ENCODE results near the gene ROS1. TPM values are rescaled to one million over a fixed set of nuclear protein-coding genes. Genes with fewer than 3 reads are reported as not detected.

The ROS1 gene
- total and polyA plus RNA-seq, 10 of the 15 experiments (the other 5 are each of a cell fraction or from before 2014, with no cell fraction given) = under 0.01 to 0.07 (median 0.03) TPM; not detected in 5

DNA sequence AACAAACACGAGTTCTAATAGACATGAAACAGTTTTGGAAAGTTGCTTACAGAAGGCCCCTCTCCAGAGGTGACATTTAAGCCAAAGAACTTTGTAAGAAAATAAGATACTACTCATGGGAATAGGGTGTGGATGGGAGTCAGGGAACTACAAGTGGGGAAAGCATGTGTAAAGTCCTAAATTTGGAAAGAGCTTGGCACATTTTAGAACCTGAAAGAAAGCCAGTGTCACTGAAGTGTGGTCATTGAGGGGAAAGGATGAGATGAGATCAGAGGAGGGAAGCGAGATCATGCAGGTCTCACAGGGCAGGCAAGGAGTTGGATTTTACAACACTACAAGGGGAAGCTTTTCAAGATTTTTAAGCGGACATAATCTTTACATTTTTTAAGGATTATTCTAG lies 122.4 kb downstream of the ROS1 start (continued):
- TF ChIP-seq, protein P1, sequence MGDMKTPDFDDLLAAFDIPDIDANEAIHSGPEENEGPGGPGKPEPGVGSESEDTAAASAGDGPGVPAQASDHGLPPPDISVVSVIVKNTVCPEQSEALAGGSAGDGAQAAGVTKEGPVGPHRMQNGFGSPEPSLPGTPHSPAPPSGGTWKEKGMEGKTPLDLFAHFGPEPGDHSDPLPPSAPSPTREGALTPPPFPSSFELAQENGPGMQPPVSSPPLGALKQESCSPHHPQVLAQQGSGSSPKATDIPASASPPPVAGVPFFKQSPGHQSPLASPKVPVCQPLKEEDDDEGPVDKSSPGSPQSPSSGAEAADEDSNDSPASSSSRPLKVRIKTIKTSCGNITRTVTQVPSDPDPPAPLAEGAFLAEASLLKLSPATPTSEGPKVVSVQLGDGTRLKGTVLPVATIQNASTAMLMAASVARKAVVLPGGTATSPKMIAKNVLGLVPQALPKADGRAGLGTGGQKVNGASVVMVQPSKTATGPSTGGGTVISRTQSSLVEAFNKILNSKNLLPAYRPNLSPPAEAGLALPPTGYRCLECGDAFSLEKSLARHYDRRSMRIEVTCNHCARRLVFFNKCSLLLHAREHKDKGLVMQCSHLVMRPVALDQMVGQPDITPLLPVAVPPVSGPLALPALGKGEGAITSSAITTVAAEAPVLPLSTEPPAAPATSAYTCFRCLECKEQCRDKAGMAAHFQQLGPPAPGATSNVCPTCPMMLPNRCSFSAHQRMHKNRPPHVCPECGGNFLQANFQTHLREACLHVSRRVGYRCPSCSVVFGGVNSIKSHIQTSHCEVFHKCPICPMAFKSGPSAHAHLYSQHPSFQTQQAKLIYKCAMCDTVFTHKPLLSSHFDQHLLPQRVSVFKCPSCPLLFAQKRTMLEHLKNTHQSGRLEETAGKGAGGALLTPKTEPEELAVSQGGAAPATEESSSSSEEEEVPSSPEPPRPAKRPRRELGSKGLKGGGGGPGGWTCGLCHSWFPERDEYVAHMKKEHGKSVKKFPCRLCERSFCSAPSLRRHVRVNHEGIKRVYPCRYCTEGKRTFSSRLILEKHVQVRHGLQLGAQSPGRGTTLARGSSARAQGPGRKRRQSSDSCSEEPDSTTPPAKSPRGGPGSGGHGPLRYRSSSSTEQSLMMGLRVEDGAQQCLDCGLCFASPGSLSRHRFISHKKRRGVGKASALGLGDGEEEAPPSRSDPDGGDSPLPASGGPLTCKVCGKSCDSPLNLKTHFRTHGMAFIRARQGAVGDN (IDR thresholded peaks at IDR 0.05) = no peak

DNA sequence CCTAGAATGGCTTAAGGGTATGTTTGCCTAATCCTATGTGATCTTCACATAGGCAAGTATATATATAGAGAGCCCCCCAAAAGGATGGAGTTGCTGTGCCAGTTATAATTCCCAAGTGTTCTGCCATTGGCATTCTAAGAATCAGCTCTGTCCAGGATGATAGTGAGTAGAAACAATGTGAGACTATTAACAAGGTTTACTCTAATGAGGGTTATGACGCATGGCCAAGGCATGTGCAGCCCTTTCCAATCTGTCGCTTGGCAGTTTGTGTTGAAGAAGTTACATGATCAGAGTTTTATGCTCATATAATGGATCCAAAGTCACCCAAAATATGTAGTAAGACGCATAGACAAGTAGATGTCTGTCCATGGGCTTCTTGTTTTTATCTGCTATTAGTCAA lies 126.8 kb downstream of the ROS1 start:
- FAIRE-seq = no peak
- intact Hi-C loops (cut with micrococcal nuclease; ENCODE audit: unreplicated experiment) (no loop called here), in situ Hi-C loops (cut with MboI) (no loop called here)
- H4K20me1 ChIP-seq (ENCODE audit: control insufficient read depth, insufficient read depth) = no peaks in the 10 kb centered on the region
- no peaks in the 10 kb centered on the region for H3K36me3 ChIP-seq (ENCODE audit: control insufficient read depth in 2 of 2, insufficient read depth in 2 of 2, low read length in 1 of 2)
- H3K9ac ChIP-seq (ENCODE audit: control insufficient read depth, insufficient read depth, low read length) = no peak overlapping the region
- SMC1A ChIA-PET (ENCODE audit: uncharacterized antibody, unreplicated experiment) = no interaction called here
- TF ChIP-seq, protein P2, sequence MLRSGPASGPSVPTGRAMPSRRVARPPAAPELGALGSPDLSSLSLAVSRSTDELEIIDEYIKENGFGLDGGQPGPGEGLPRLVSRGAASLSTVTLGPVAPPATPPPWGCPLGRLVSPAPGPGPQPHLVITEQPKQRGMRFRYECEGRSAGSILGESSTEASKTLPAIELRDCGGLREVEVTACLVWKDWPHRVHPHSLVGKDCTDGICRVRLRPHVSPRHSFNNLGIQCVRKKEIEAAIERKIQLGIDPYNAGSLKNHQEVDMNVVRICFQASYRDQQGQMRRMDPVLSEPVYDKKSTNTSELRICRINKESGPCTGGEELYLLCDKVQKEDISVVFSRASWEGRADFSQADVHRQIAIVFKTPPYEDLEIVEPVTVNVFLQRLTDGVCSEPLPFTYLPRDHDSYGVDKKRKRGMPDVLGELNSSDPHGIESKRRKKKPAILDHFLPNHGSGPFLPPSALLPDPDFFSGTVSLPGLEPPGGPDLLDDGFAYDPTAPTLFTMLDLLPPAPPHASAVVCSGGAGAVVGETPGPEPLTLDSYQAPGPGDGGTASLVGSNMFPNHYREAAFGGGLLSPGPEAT (IDR thresholded peaks at IDR 0.05; ENCODE audit: low read depth) = no peak
- TF ChIP-seq, protein P3, sequence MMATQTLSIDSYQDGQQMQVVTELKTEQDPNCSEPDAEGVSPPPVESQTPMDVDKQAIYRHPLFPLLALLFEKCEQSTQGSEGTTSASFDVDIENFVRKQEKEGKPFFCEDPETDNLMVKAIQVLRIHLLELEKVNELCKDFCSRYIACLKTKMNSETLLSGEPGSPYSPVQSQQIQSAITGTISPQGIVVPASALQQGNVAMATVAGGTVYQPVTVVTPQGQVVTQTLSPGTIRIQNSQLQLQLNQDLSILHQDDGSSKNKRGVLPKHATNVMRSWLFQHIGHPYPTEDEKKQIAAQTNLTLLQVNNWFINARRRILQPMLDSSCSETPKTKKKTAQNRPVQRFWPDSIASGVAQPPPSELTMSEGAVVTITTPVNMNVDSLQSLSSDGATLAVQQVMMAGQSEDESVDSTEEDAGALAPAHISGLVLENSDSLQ (IDR thresholded peaks at IDR 0.05) = no peak
- TF ChIP-seq SMAD5 (IDR thresholded peaks at IDR 0.05; ENCODE audit: low read depth) = no peak
- no peak for TF ChIP-seq ETV6 (conservative IDR thresholded peaks at IDR 0.05 in 1 of 2, IDR thresholded peaks at IDR 0.05 in 1 of 2; ENCODE audit: borderline replicate concordance in 1 of 2, low read depth in 1 of 2)
- no peak for TF ChIP-seq SUPT20H (IDR thresholded peaks at IDR 0.05; ENCODE audit: borderline replicate concordance, control insufficient read depth, low read depth, low read length)
- TF ChIP-seq BACH1 (IDR thresholded peaks at IDR 0.05; ENCODE audit: borderline replicate concordance) = no peak
- no peak for TF ChIP-seq LARP7 (IDR thresholded peaks at IDR 0.05)
- no peak for TF ChIP-seq TAF1 (IDR thresholded peaks at IDR 0.05; ENCODE audit: borderline replicate concordance, low read depth, low read length)
- TF ChIP-seq, protein P4, sequence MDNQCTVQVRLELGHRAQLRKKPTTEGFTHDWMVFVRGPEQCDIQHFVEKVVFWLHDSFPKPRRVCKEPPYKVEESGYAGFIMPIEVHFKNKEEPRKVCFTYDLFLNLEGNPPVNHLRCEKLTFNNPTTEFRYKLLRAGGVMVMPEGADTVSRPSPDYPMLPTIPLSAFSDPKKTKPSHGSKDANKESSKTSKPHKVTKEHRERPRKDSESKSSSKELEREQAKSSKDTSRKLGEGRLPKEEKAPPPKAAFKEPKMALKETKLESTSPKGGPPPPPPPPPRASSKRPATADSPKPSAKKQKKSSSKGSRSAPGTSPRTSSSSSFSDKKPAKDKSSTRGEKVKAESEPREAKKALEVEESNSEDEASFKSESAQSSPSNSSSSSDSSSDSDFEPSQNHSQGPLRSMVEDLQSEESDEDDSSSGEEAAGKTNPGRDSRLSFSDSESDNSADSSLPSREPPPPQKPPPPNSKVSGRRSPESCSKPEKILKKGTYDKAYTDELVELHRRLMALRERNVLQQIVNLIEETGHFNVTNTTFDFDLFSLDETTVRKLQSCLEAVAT (IDR thresholded peaks at IDR 0.05) = no peak
- TF ChIP-seq BMI1 (IDR thresholded peaks at IDR 0.05; ENCODE audit: borderline replicate concordance) = no peak
- TF ChIP-seq IKZF2 (IDR thresholded peaks at IDR 0.05) = no peak
- TF ChIP-seq NR2C1 (IDR thresholded peaks at IDR 0.05) = no peak
- TF ChIP-seq PAX8 (IDR thresholded peaks at IDR 0.05) = no peak
- CTCF ChIA-PET = no interaction called here
- no peaks in the 10 kb centered on the region for H3K79me2 ChIP-seq (ENCODE audit: control insufficient read depth, insufficient read depth, low read length)
- H3K4me2 ChIP-seq (ENCODE audit: control insufficient read depth, insufficient read depth) = no peak overlapping the region
- POLR2A ChIA-PET = no interaction called here
- no peak for ATAC-seq
- 45% methylated on average over 3 of the region's 3 CpGs for WGBS (ENCODE audit: insufficient coverage, insufficient replicate concordance, low lambda C conversion rate, missing lambda C conversion rate)
- H3K27me3 ChIP-seq (replicated peaks in 1 of 2; ENCODE audit: control insufficient read depth in 2 of 2, insufficient read depth in 2 of 2, low read length in 1 of 2) = no peaks in the 10 kb centered on the region
- DNase-seq (ENCODE audit: low read depth, low spot score) = no peak
- no peak overlapping the region for H2AFZ ChIP-seq (ENCODE audit: control insufficient read depth, low read depth, low read length)
- H3K4me3 ChIP-seq = no peak overlapping the region
- H3K9me3 ChIP-seq (replicated peaks; ENCODE audit: control insufficient read depth, insufficient read depth, low read length) = no peaks in the 10 kb centered on the region
- H3K4me1 ChIP-seq (ENCODE audit: control insufficient read depth, insufficient read depth, low read length) = no peaks in the 10 kb centered on the region
- BruUV-seq (replicated peaks) = no TSS peak
- H3K27ac ChIP-seq (ENCODE audit: control insufficient read depth, insufficient read depth) = no peak overlapping the region
- RAD21 ChIA-PET (ENCODE audit: unreplicated experiment) = no interaction called here

All from GM12878 (cell line).